ENCODE data around the gene ORC1. TPM values are rescaled to one million over a fixed set of nuclear protein-coding genes. Genes with fewer than 3 reads are reported as not detected.
A peak's percentile ranks its signal among the peaks of the same experiment; 100 is the strongest.

ORC1 gene
- total RNA-seq, 1 experiment from 2014 or later: 14.3 TPM

GRCh38 chr1:52423055-52423454 is 18.8 kb upstream of the ORC1 start:
- intact Hi-C loops (cut with micrococcal nuclease; ENCODE audit: unreplicated experiment): loop anchor here (10.0 kb wide), 1 partner anchor 242 kb away; no protein-coding TSS in a partner anchor

GRCh38 chr1:52420713-52421112 is 16.5 kb upstream of the ORC1 start:
- POLR2A ChIA-PET: no interaction called here
- Histone ChIP-seq H3K36me3 (ENCODE audit: control insufficient read depth, insufficient read depth, low read length) (peaks cover 55% of the 10 kb centered on the region), H3K4me3 (ENCODE audit: low read depth in 2 of 2, low read length in 2 of 2) (no peak overlapping the region), H3K9me3 (ENCODE audit: control insufficient read depth, insufficient read depth, low read depth, low read length) (no peaks in the 10 kb centered on the region), H3K4me1 (ENCODE audit: control insufficient read depth, insufficient read depth, low read length) (no peaks in the 10 kb centered on the region; the same call in 1 of the 2 replicates), H3K27me3 (ENCODE audit: control insufficient read depth, insufficient read depth, low read length) (no peaks in the 10 kb centered on the region), H3K27ac (ENCODE audit: low read length) (no peak overlapping the region)
- TF ChIP-seq CTCF (IDR thresholded peaks at IDR 0.05): no peak
- TF ChIP-seq SIN3A (IDR thresholded peaks at IDR 0.05; ENCODE audit: borderline replicate concordance, insufficient read depth, low read depth, low read length): no peak
- TF ChIP-seq REST (IDR thresholded peaks at IDR 0.05; ENCODE audit: insufficient read depth in 1 of 2, low read depth in 2 of 2, low read length in 1 of 2): no peak
- TF ChIP-seq POLR2AphosphoS5 (IDR thresholded peaks at IDR 0.05; ENCODE audit: low read depth, low read length): no peak
- ATAC-seq (no peak), DNase-seq (ENCODE audit: low read depth, low spot score) (no peak)
- intact Hi-C loops (cut with micrococcal nuclease; ENCODE audit: unreplicated experiment) (loop anchor here (10.0 kb wide), 1 partner anchor 244 kb away; no protein-coding TSS in a partner anchor), in situ Hi-C loops (cut with HindIII; ENCODE audit: low pct_unique_long_range_greater_than_20kb, low sequenced_read_pairs) (no loop called here)
- BruUV-seq (replicated peaks): no TSS peak
- CTCF ChIA-PET: no interaction called here

More at GRCh38 chr1:52423055-52423454, 18.8 kb upstream of the ORC1 start:
- ChIA-PET CTCF (no interaction called here), POLR2A (no interaction called here)
- H3K4me3 ChIP-seq (ENCODE audit: low read depth in 2 of 2, low read length in 2 of 2): no peak overlapping the region
- ATAC-seq (no peak), DNase-seq (ENCODE audit: low read depth, low spot score) (no peak)
- TF ChIP-seq CTCF (IDR thresholded peaks at IDR 0.05) (no peak), POLR2AphosphoS5 (IDR thresholded peaks at IDR 0.05; ENCODE audit: low read depth, low read length) (no peak)
- no TSS peak for BruUV-seq (replicated peaks)
- no peak overlapping the region for H3K27ac ChIP-seq (ENCODE audit: low read length)
- no peaks in the 10 kb centered on the region for H3K27me3 ChIP-seq (ENCODE audit: control insufficient read depth, insufficient read depth, low read length)
- H3K4me1 ChIP-seq (ENCODE audit: control insufficient read depth, insufficient read depth, low read length): no peaks in the 10 kb centered on the region; the same call in 1 of the 2 replicates
- in situ Hi-C loops (cut with HindIII; ENCODE audit: low pct_unique_long_range_greater_than_20kb, low sequenced_read_pairs): no loop called here
- H3K9me3 ChIP-seq (ENCODE audit: control insufficient read depth, insufficient read depth, low read depth, low read length): no peaks in the 10 kb centered on the region
- peaks cover 46% of the 10 kb centered on the region for H3K36me3 ChIP-seq (ENCODE audit: control insufficient read depth, insufficient read depth, low read length)

- BruUV-seq (replicated peaks): TSS peak; percentile 53
- in situ Hi-C loops (cut with HindIII; ENCODE audit: low pct_unique_long_range_greater_than_20kb, low sequenced_read_pairs): no loop called here
Observed at GRCh38 chr1:52416811-52417210, 12.6 kb upstream of the ORC1 start.

More at GRCh38 chr1:52416811-52417210, 12.6 kb upstream of the ORC1 start:
- H3K4me3 ChIP-seq (ENCODE audit: low read depth in 2 of 2, low read length in 2 of 2): no peak overlapping the region
- TF ChIP-seq CTCF (IDR thresholded peaks at IDR 0.05) (no peak), TCF7L2 (IDR thresholded peaks at IDR 0.05; ENCODE audit: low read depth, low read length) (no peak), SIN3A (IDR thresholded peaks at IDR 0.05; ENCODE audit: borderline replicate concordance, insufficient read depth, low read depth, low read length) (no peak), POLR2AphosphoS5 (IDR thresholded peaks at IDR 0.05; ENCODE audit: low read depth, low read length) (no peak), REST (IDR thresholded peaks at IDR 0.05; ENCODE audit: insufficient read depth in 1 of 2, low read depth in 2 of 2, low read length in 1 of 2) (no peak)
- intact Hi-C loops (cut with micrococcal nuclease; ENCODE audit: unreplicated experiment): no loop called here
- peaks cover 52% of the 10 kb centered on the region for H3K36me3 ChIP-seq (ENCODE audit: control insufficient read depth, insufficient read depth, low read length)
- DNase-seq (ENCODE audit: low read depth, low spot score) (no peak), ATAC-seq (no peak)
- H3K27ac ChIP-seq (ENCODE audit: low read length): no peak overlapping the region
- POLR2A ChIA-PET: no interaction called here
- CTCF ChIA-PET: no interaction called here
- no peaks in the 10 kb centered on the region for H3K27me3 ChIP-seq (ENCODE audit: control insufficient read depth, insufficient read depth, low read length)
- H3K4me1 ChIP-seq (ENCODE audit: control insufficient read depth, insufficient read depth, low read length): no peaks in the 10 kb centered on the region
- no peaks in the 10 kb centered on the region for H3K9me3 ChIP-seq (ENCODE audit: control insufficient read depth, insufficient read depth, low read depth, low read length)

Data from Panc1 (cell line).